Right atrium auricular region (tissue), 2 donors: ENCODE results near the gene ALOX5. TPM values are rescaled to one million over a fixed set of nuclear protein-coding genes. Genes with fewer than 3 reads are reported as not detected.
A peak's percentile ranks its signal among the peaks of the same experiment; 100 is the strongest.

Experiments
- DNase-seq: peaks from one replicate; pipeline ENCODE4 v3.0.0-alpha.2; 2019; ENCODE audit warnings: low spot score
- H3K27ac ChIP-seq, 2 donors: fragments of 200-600 bp; sonication (generic); 1 replicate in 1 of 2; 2 replicates in 1 of 2; pipeline ENCODE4 v1.5.1; 2016 to 2019
- H3K27me3 ChIP-seq, 2 donors: fragments of 200-600 bp; sonication (generic); one replicate each; pipeline versions ENCODE4 v1.5.1 to v1.6.0; 2017 to 2019
- H3K36me3 ChIP-seq: fragments of 200-600 bp; sonication (generic); one replicate; pipeline ENCODE4 v1.5.1; 2016
- H3K4me1 ChIP-seq, 2 donors: fragments of 200-600 bp; sonication (generic); one replicate each; pipeline versions ENCODE4 v1.5.1 to v1.6.0; 2017 to 2019
- H3K4me3 ChIP-seq, 2 donors: fragments of 200-600 bp; sonication (generic); 1 replicate in 1 of 2; 2 replicates in 1 of 2; pipeline ENCODE4 v1.5.1; 2017 to 2019; ENCODE audit warnings: mild to moderate bottlenecking in 1 of 2, moderate library complexity in 1 of 2
- H3K9me3 ChIP-seq, 2 donors: fragments of 200-600 bp; sonication (generic); one replicate each; pipeline ENCODE4 v1.5.1; 2019
- CTCF ChIP-seq, 2 donors: fragments of 200-600 bp; sonication (generic); IDR thresholded peaks; one replicate each; pipeline ENCODE4 v1.5.1; 2019; ENCODE audit warnings: antibody characterized with exemption in 2 of 2
- total RNA-seq, 2 donors: library from RNA; depleted of rRNA; stranded (reverse); fragments of >200 nt; gene quantifications; one replicate each; pipeline ENCODE4 v1.1.0, GENCODE V29; 2016

The ALOX5 gene
- total RNA-seq, 2 donors from 2014 or later, result 6.3 to 16.0 TPM

DNA sequence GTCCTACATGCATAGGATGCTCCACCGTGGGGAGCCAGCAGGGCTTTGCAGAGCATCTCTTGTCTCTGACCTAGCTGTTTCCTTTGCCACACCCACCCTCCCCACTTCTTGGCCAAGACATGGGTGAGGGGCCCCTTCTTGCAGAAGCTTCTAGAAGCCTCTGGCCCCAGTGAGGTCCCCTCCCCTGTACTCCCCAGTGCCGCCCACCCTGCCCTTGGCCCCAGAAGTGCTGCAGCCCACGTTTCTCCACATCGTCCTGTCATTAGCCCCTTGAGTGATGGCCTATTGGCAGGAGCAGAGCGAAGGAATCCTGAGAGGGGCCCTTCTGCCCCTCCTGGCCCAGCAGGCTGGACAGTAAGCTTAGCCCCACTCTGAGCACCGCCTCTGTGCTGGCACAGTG lies 43.7 kb downstream of the ALOX5 start:
- DNase-seq, result no peak
- Histone ChIP-seq H3K4me3 (no peak overlapping the region), H3K27me3 (no peaks in the 10 kb centered on the region), H3K4me1 (peaks cover 0 to 31% of the 10 kb centered on the region in 2 donors), H3K36me3 (no peaks in the 10 kb centered on the region), H3K27ac (peak overlapping the region; percentile 87 to 93), H3K9me3 (no peaks in the 10 kb centered on the region)
- no peak for TF ChIP-seq CTCF (IDR thresholded peaks at IDR 0.05)

DNA sequence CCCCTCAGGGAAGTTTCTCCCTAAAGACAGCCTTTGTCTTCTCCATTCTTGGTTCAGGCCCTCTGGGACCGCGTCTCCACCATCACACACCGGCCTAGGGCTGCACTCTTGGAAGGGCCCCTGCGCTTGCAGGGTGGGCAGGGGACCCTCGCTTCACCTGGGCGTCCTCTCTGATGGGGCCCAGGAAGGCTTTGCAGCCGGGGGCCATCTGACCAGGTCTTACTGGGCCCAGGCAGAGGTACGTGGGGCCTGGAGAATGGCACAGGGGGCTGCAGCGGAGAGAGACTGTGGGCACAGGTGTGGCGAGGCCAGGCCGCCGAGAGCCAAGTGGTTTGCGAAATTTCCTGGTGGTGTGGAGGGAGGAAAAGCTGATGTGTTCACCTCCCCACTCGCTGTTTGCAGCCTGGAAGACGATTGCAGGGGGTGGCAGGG lies 44.4 kb downstream of the ALOX5 start:
- no peak for DNase-seq
- no peaks in the 10 kb centered on the region for H3K27me3 ChIP-seq
- peak overlapping the region; percentile 87 to 93 for H3K27ac ChIP-seq
- no peak for TF ChIP-seq CTCF (IDR thresholded peaks at IDR 0.05)
- peaks cover 0 to 31% of the 10 kb centered on the region in 2 donors for H3K4me1 ChIP-seq
- H3K4me3 ChIP-seq, result peak overlapping the region; percentile 45 to 65
- H3K9me3 ChIP-seq, result no peaks in the 10 kb centered on the region
- no peaks in the 10 kb centered on the region for H3K36me3 ChIP-seq

- no peak for TF ChIP-seq CTCF (IDR thresholded peaks at IDR 0.05)
- DNase-seq, result peak; percentile 74
- Histone ChIP-seq H3K36me3 (no peaks in the 10 kb centered on the region), H3K9me3 (no peaks in the 10 kb centered on the region), H3K27ac (peak overlapping the region; percentile 87 to 93), H3K27me3 (no peaks in the 10 kb centered on the region), H3K4me3 (peak overlapping the region; percentile 45 to 65), H3K4me1 (peaks cover 0 to 31% of the 10 kb centered on the region in 2 donors)
Measured at GRCh38 chr10:45418849-45419675, 45.0 kb downstream of the ALOX5 start.

DNA sequence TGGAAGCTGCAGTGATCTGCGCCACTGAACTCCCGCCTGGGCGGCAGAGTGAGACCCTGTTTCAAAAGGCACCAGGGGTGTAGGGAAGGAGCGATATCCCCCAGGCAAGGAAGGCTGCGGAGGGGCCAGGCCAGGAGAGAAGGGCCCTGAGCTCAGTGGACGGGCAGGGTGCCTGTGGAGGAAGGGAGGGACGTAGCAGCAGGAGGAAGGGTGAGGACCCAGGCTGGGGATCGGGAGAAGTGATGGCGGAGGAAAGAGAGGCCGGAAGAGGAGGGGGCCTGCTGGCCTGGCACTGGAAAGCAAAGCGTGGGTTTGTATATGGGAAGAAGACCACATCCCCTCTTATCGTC lies 45.6 kb downstream of the ALOX5 start:
- Histone ChIP-seq H3K9me3 (no peaks in the 10 kb centered on the region), H3K27ac (peak overlapping the region; percentile 87 to 93), H3K36me3 (no peaks in the 10 kb centered on the region), H3K27me3 (no peaks in the 10 kb centered on the region), H3K4me3 (peak overlapping the region; percentile 45 to 65), H3K4me1 (peaks cover 0 to 31% of the 10 kb centered on the region in 2 donors)
- no peak for TF ChIP-seq CTCF (IDR thresholded peaks at IDR 0.05)
- no peak for DNase-seq

- H3K36me3 ChIP-seq, result no peaks in the 10 kb centered on the region
- H3K4me1 ChIP-seq, result peaks cover 0 to 38% of the 10 kb centered on the region in 2 donors
- H3K27me3 ChIP-seq, result no peaks in the 10 kb centered on the region
- no peak for TF ChIP-seq CTCF (IDR thresholded peaks at IDR 0.05)
- peak overlapping the region; percentile 87 to 93 for H3K27ac ChIP-seq
- no peaks in the 10 kb centered on the region for H3K9me3 ChIP-seq
- peak; percentile 78 for DNase-seq
- no peak overlapping the region for H3K4me3 ChIP-seq
Measured at GRCh38 chr10:45420453-45421192, 46.6 kb downstream of the ALOX5 start.
